ENCODE data around the gene INTS15. TPM values are rescaled to one million over a fixed set of nuclear protein-coding genes. Genes with fewer than 3 reads are reported as not detected.

Gene INTS15
- total and polyA plus RNA-seq, 2 donors (not counting 3 experiments of a cell fraction or from before 2014, with no cell fraction given), result 35.7 to 51.6 TPM

DNA sequence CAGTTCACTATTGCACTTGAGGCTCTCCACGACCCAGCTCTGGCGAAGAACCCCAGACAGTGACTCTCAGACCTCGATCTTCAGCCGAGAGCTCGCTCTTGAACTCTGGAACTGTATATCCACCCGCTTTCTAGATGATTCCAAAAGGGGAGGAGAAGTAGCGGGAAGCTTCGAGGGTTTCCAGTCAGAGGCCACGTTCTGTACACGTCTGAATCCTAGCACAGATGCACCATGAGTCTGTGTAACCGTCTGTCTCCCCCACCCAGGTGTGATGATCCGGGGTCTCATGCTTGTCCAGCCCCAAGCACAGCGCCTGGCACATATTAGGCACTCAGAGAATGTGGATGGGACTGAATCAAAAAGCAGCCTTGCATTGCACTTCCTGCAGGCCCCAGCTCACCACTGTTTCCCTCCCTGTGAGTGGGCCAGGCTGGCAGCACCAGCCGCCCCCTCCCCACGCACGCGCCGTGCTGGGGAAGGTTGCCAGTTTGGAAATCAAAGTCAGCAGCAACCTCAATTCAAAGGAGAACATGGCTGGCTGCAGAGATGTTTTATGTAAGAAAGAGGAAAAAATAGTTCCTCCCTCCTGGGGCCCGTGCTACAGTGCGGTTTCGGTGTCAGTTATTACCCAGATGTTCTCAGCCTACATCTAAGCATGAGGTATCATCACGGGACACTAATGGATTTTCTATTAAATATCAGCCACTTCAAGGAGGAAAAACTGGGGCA lies 44.3 kb upstream of the INTS15 start:
- ChIA-PET POLR2A (no interaction called here), CTCF (interaction anchor here (0.6 kb wide), 1 partner anchor 9 kb away, joined by 3 read pairs; no protein-coding TSS in a partner anchor)
- Histone ChIP-seq H3K4me2 (ENCODE audit: insufficient read depth, low read length) (no peak overlapping the region), H3K9me1 (replicated peaks; ENCODE audit: control insufficient read depth, extremely low read depth, insufficient read depth, low read length) (no peaks in the 10 kb centered on the region), H3K4me3 (replicated peaks in 1 of 3; ENCODE audit: insufficient read depth in 1 of 3, low read depth in 1 of 3, low read length in 3 of 3) (no peak overlapping the region), H2AFZ (ENCODE audit: low read depth, low read length) (no peak overlapping the region), H3K79me2 (ENCODE audit: control insufficient read depth, insufficient read depth, low read length) (no peaks in the 10 kb centered on the region), H3K36me3 (ENCODE audit: control insufficient read depth in 2 of 2, extremely low read depth in 1 of 2, insufficient read depth in 2 of 2, low read length in 2 of 2) (no peaks in the 10 kb centered on the region), H3K4me1 (ENCODE audit: control insufficient read depth, extremely low read depth, insufficient read depth, low read length) (no peaks in the 10 kb centered on the region), H4K20me1 (replicated peaks; ENCODE audit: control insufficient read depth, extremely low read depth, insufficient read depth, low read length) (no peaks in the 10 kb centered on the region), H3K27ac (ENCODE audit: insufficient read depth, low read depth, low read length) (no peak overlapping the region), H3K9ac (replicated peaks; ENCODE audit: extremely low read depth, insufficient read depth, low read length) (no peak overlapping the region), H3K27me3 (ENCODE audit: control insufficient read depth in 2 of 2, insufficient read depth in 2 of 2, low read length in 2 of 2) (no peaks in the 10 kb centered on the region), H3K9me3 (replicated peaks; ENCODE audit: control insufficient read depth, insufficient read depth, low read length) (no peaks in the 10 kb centered on the region)
- FAIRE-seq (no peak), DNase-seq (ENCODE audit: low read depth, low spot score) (no peak)
- TF ChIP-seq POLR2A (IDR thresholded peaks at IDR 0.05; ENCODE audit: low read depth, low read length) (no peak), POLR2AphosphoS5 (IDR thresholded peaks at IDR 0.05; ENCODE audit: insufficient read depth, low read depth, low read length) (no peak), MYC (IDR thresholded peaks at IDR 0.05; ENCODE audit: low read depth, low read length) (no peak), GATA2 (IDR thresholded peaks at IDR 0.05; ENCODE audit: insufficient read depth, insufficient read length, low read depth, low read length) (no peak), EZH2 (IDR thresholded peaks at IDR 0.05; ENCODE audit: borderline replicate concordance, low read depth, low read length, severe bottlenecking) (no peak)
- TF ChIP-seq, protein P1, sequence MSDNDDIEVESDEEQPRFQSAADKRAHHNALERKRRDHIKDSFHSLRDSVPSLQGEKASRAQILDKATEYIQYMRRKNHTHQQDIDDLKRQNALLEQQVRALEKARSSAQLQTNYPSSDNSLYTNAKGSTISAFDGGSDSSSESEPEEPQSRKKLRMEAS (IDR thresholded peaks at IDR 0.05; ENCODE audit: insufficient read depth, insufficient read length), result no peak
- dilution Hi-C loops (cut with MboI; ENCODE audit: extremely low pct_ligation_motif_present, low sequenced_read_pairs) (no loop called here), intact Hi-C loops (cut with micrococcal nuclease) (no loop called here)
- BruUV-seq (replicated peaks), result no TSS peak

DNA sequence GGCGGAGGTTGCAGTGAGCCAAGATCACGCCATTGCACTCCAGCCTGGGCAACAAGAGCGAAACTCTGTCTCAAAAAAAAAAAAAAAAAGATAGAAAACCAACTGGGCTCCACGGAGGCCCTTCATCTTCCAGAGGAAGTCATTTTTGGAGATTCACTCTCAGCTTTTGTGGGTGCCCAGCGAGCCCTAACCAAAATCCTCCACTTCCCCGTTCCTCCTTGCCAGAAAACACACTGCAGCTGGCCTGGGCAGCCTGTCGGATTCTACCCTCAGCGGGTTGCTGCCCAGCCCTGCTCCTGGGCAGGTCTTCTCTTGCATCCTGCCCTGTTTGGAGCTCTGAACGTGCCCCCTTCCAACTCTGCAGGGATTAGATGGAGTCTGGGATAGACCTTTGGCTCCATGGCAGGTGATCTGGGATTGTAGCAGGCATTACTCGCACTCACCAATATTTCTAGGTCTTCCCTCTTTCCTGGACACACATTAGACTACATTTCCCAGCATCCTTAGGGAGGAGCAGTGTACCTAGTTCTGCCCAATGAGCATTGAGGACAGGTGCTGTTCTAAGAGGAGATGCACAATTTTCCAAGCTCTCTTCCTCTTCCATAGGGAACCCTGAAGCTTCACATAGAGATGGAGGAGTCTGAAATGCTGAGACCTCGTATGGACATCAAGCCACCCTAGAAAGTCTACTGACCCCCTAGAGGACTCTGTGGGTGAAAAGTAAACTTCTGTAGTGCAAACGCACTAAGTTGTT lies 43.1 kb upstream of the INTS15 start:
- Histone ChIP-seq H3K4me2 (ENCODE audit: insufficient read depth, low read length) (no peak overlapping the region), H4K20me1 (replicated peaks; ENCODE audit: control insufficient read depth, extremely low read depth, insufficient read depth, low read length) (no peaks in the 10 kb centered on the region), H3K36me3 (ENCODE audit: control insufficient read depth in 2 of 2, extremely low read depth in 1 of 2, insufficient read depth in 2 of 2, low read length in 2 of 2) (no peaks in the 10 kb centered on the region), H3K4me1 (ENCODE audit: control insufficient read depth, extremely low read depth, insufficient read depth, low read length) (no peaks in the 10 kb centered on the region), H2AFZ (ENCODE audit: low read depth, low read length) (no peak overlapping the region), H3K9me1 (replicated peaks; ENCODE audit: control insufficient read depth, extremely low read depth, insufficient read depth, low read length) (no peaks in the 10 kb centered on the region), H3K27me3 (ENCODE audit: control insufficient read depth in 2 of 2, insufficient read depth in 2 of 2, low read length in 2 of 2) (no peaks in the 10 kb centered on the region), H3K27ac (ENCODE audit: insufficient read depth, low read depth, low read length) (no peak overlapping the region), H3K4me3 (replicated peaks in 1 of 3; ENCODE audit: insufficient read depth in 1 of 3, low read depth in 1 of 3, low read length in 3 of 3) (no peak overlapping the region), H3K9me3 (replicated peaks; ENCODE audit: control insufficient read depth, insufficient read depth, low read length) (no peaks in the 10 kb centered on the region), H3K9ac (replicated peaks; ENCODE audit: extremely low read depth, insufficient read depth, low read length) (no peak overlapping the region), H3K79me2 (ENCODE audit: control insufficient read depth, insufficient read depth, low read length) (no peaks in the 10 kb centered on the region)
- CTCF ChIA-PET, result no interaction called here
- no peak for DNase-seq (ENCODE audit: low read depth, low spot score)
- no TSS peak for BruUV-seq (replicated peaks)
- POLR2A ChIA-PET, result no interaction called here
- dilution Hi-C loops (cut with MboI; ENCODE audit: extremely low pct_ligation_motif_present, low sequenced_read_pairs) (no loop called here), intact Hi-C loops (cut with micrococcal nuclease) (no loop called here)
- TF ChIP-seq POLR2A (IDR thresholded peaks at IDR 0.05; ENCODE audit: low read depth, low read length), result no peak
- no peak for TF ChIP-seq FOS (IDR thresholded peaks at IDR 0.05; ENCODE audit: borderline replicate concordance, insufficient read depth, low read length)
- TF ChIP-seq JUN (IDR thresholded peaks at IDR 0.05; ENCODE audit: borderline replicate concordance, insufficient read depth, insufficient read length, low read depth), result no peak
- no peak for TF ChIP-seq MYC (IDR thresholded peaks at IDR 0.05; ENCODE audit: low read depth, low read length)
- no peak for TF ChIP-seq POLR2AphosphoS5 (IDR thresholded peaks at IDR 0.05; ENCODE audit: insufficient read depth, low read depth, low read length)
- FAIRE-seq, result no peak
